Vagina (tissue), 2 donors: Measurements from ENCODE around the gene CYP3A7.

Experiments used
- POLR2A ChIP-seq, 2 donors: fragments of 450-650 bp; IDR thresholded peaks; one replicate each; pipeline ENCODE4 v1.6.1; 2017; ENCODE audit warnings: antibody characterized with exemption in 2 of 2, mild to moderate bottlenecking in 2 of 2, moderate library complexity in 2 of 2
- TF ChIP-seq, protein P1 (sequence below), 3 experiments: fragments of 450-650 bp in 2 of 3; fragments of 200-600 bp in 1 of 3; sonication (generic) in 1 of 3; IDR thresholded peaks; one replicate each; pipeline ENCODE4 v1.5.1; 2017 to 2019; ENCODE audit warnings: antibody characterized with exemption in 3 of 3, mild to moderate bottlenecking in 2 of 3, moderate library complexity in 2 of 3

DNA sequence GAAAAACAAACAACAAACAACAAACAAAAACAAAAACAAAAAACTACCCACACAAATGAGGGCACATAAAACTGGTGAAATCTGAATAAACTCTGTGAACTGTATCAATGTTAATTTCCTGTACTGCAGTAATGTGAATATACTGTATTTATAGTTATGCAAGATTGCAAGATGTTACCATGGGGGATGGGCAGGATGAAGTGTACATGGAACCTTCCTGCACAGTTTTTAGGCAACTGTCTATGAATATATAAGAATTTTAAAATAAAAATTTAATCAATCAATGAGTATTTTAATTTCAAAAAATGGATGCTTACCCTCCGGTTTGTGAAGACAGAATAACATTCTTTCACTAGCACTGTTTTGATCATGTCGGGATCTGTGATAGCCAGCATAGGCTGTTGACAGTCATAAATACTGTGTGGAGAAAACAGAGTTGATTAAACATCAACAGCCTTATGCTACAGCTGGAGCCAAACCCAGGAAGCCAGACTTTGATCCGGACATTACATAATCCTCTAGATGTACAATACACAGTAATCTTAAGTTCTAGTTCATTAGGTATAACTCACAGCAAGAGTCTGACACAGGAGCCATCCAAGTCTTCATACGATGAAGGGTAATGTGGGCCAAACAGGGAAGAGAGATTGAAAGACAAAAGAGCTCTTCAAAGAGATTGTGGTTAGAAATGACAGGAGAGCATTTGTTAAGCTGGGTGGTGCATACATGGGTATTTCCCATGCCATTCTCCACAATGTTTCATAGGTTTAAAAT, 14.8 kb downstream of the CYP3A7 start:
- TF ChIP-seq, protein P1, sequence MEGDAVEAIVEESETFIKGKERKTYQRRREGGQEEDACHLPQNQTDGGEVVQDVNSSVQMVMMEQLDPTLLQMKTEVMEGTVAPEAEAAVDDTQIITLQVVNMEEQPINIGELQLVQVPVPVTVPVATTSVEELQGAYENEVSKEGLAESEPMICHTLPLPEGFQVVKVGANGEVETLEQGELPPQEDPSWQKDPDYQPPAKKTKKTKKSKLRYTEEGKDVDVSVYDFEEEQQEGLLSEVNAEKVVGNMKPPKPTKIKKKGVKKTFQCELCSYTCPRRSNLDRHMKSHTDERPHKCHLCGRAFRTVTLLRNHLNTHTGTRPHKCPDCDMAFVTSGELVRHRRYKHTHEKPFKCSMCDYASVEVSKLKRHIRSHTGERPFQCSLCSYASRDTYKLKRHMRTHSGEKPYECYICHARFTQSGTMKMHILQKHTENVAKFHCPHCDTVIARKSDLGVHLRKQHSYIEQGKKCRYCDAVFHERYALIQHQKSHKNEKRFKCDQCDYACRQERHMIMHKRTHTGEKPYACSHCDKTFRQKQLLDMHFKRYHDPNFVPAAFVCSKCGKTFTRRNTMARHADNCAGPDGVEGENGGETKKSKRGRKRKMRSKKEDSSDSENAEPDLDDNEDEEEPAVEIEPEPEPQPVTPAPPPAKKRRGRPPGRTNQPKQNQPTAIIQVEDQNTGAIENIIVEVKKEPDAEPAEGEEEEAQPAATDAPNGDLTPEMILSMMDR (IDR thresholded peaks at IDR 0.05): no peak
- TF ChIP-seq POLR2A (IDR thresholded peaks at IDR 0.05): no peak
